ENCODE measurements around the gene GALNT9.
"Not testable (repeated sequence)": the region's sequence is repeated elsewhere in the genome, so short reads cannot be mapped to it uniquely, and the experiment has no call there.

The GALNT9 gene

GRCh38 chr12:132307976-132308852 is 21.2 kb downstream of the GALNT9 start:
- Mint-ChIP-seq H3K27me3 (peaks cover 3% of the 10 kb centered on the region), H3K4me1 (ENCODE audit: low read depth) (no peaks in the 10 kb centered on the region), H3K9me3 (peaks cover 13% of the 10 kb centered on the region), H3K36me3 (ENCODE audit: low read depth) (no peaks in the 10 kb centered on the region), H3K4me3 (no peak overlapping the region), H3K27ac (no peak overlapping the region)

- H3K4me3 Mint-ChIP-seq, result no peak overlapping the region
- H3K9me3 Mint-ChIP-seq, result peaks cover 10% of the 10 kb centered on the region
- H3K27ac Mint-ChIP-seq, result no peak overlapping the region
- H3K36me3 Mint-ChIP-seq (ENCODE audit: low read depth), result no peaks in the 10 kb centered on the region
- peaks cover 3% of the 10 kb centered on the region for H3K27me3 Mint-ChIP-seq
- no peaks in the 10 kb centered on the region for H3K4me1 Mint-ChIP-seq (ENCODE audit: low read depth)
Observed at GRCh38 chr12:132306885-132307191, 22.6 kb downstream of the GALNT9 start.

- Mint-ChIP-seq H3K4me3 (no peak overlapping the region), H3K27me3 (peaks cover 3% of the 10 kb centered on the region), H3K36me3 (ENCODE audit: low read depth) (no peaks in the 10 kb centered on the region), H3K9me3 (peaks cover 4% of the 10 kb centered on the region), H3K27ac (no peak overlapping the region), H3K4me1 (ENCODE audit: low read depth) (no peaks in the 10 kb centered on the region)
Observed at GRCh38 chr12:132305991-132306884, 23.2 kb downstream of the GALNT9 start.

- H3K27me3 Mint-ChIP-seq, result peaks cover 3% of the 10 kb centered on the region
- no peaks in the 10 kb centered on the region for H3K36me3 Mint-ChIP-seq (ENCODE audit: low read depth)
- H3K27ac Mint-ChIP-seq, result no peak overlapping the region
- no peaks in the 10 kb centered on the region for H3K4me1 Mint-ChIP-seq (ENCODE audit: low read depth)
- no peak overlapping the region for H3K4me3 Mint-ChIP-seq
- no peaks in the 10 kb centered on the region for H3K9me3 Mint-ChIP-seq
Observed at GRCh38 chr12:132305560-132305966, 23.8 kb downstream of the GALNT9 start.

- H3K4me3 Mint-ChIP-seq; H3K36me3 Mint-ChIP-seq (ENCODE audit: low read depth); H3K4me1 Mint-ChIP-seq (ENCODE audit: low read depth); H3K9me3 Mint-ChIP-seq; H3K27me3 Mint-ChIP-seq; H3K27ac Mint-ChIP-seq: not testable (repeated sequence)
Observed at GRCh38 chr12:132304866-132305265, 24.5 kb downstream of the GALNT9 start.

GRCh38 chr12:132303853-132304373 is 25.5 kb downstream of the GALNT9 start:
- H3K9me3 Mint-ChIP-seq; H3K36me3 Mint-ChIP-seq (ENCODE audit: low read depth); H3K27ac Mint-ChIP-seq: not testable (repeated sequence)

GRCh38 chr12:132302466-132303358 is 26.7 kb downstream of the GALNT9 start:
- no peaks in the 10 kb centered on the region for H3K36me3 Mint-ChIP-seq (ENCODE audit: low read depth)
- H3K4me1 Mint-ChIP-seq (ENCODE audit: low read depth), result no peaks in the 10 kb centered on the region
- H3K27me3 Mint-ChIP-seq, result peaks cover 3% of the 10 kb centered on the region
- no peak overlapping the region for H3K4me3 Mint-ChIP-seq
- no peak overlapping the region for H3K27ac Mint-ChIP-seq
- no peaks in the 10 kb centered on the region for H3K9me3 Mint-ChIP-seq

More at GRCh38 chr12:132303853-132304373, 25.5 kb downstream of the GALNT9 start:
- H3K4me1 Mint-ChIP-seq (ENCODE audit: low read depth); H3K27me3 Mint-ChIP-seq; H3K4me3 Mint-ChIP-seq: not testable (repeated sequence)

GRCh38 chr12:132300789-132301722 is 28.3 kb downstream of the GALNT9 start:
- H3K27ac Mint-ChIP-seq, result no peak overlapping the region
- no peaks in the 10 kb centered on the region for H3K9me3 Mint-ChIP-seq
- no peaks in the 10 kb centered on the region for H3K4me1 Mint-ChIP-seq (ENCODE audit: low read depth)
- H3K27me3 Mint-ChIP-seq, result no peaks in the 10 kb centered on the region
- no peaks in the 10 kb centered on the region for H3K36me3 Mint-ChIP-seq (ENCODE audit: low read depth)
- no peak overlapping the region for H3K4me3 Mint-ChIP-seq

GRCh38 chr12:132296063-132296462 is 33.3 kb downstream of the GALNT9 start:
- Mint-ChIP-seq H3K4me3 (no peak overlapping the region), H3K36me3 (ENCODE audit: low read depth) (no peaks in the 10 kb centered on the region), H3K4me1 (ENCODE audit: low read depth) (no peaks in the 10 kb centered on the region), H3K9me3 (no peaks in the 10 kb centered on the region), H3K27ac (no peak overlapping the region), H3K27me3 (peaks cover 5% of the 10 kb centered on the region)

GRCh38 chr12:132295561-132295960 is 33.8 kb downstream of the GALNT9 start:
- not testable (repeated sequence) for H3K27me3 Mint-ChIP-seq; H3K4me3 Mint-ChIP-seq; H3K4me1 Mint-ChIP-seq (ENCODE audit: low read depth); H3K27ac Mint-ChIP-seq; H3K9me3 Mint-ChIP-seq; H3K36me3 Mint-ChIP-seq (ENCODE audit: low read depth)

- Mint-ChIP-seq H3K27ac (no peak overlapping the region), H3K4me3 (no peak overlapping the region), H3K9me3 (no peaks in the 10 kb centered on the region), H3K36me3 (ENCODE audit: low read depth) (no peaks in the 10 kb centered on the region), H3K4me1 (ENCODE audit: low read depth) (no peaks in the 10 kb centered on the region), H3K27me3 (peaks cover 5% of the 10 kb centered on the region)
Observed at GRCh38 chr12:132295101-132295526, 34.3 kb downstream of the GALNT9 start.

GRCh38 chr12:132294121-132295034 is 35.0 kb downstream of the GALNT9 start:
- Mint-ChIP-seq H3K27ac (no peak overlapping the region), H3K4me3 (no peak overlapping the region), H3K4me1 (ENCODE audit: low read depth) (no peaks in the 10 kb centered on the region), H3K9me3 (no peaks in the 10 kb centered on the region), H3K27me3 (peaks cover 5% of the 10 kb centered on the region), H3K36me3 (ENCODE audit: low read depth) (no peaks in the 10 kb centered on the region)
